ENCODE results near the gene HS1BP3. TPM values are rescaled to one million over a fixed set of nuclear protein-coding genes. Genes with fewer than 3 reads are reported as not detected.

Gene HS1BP3
- total RNA-seq, 2 experiments from 2014 or later: 12.8 to 12.9 TPM

DNA sequence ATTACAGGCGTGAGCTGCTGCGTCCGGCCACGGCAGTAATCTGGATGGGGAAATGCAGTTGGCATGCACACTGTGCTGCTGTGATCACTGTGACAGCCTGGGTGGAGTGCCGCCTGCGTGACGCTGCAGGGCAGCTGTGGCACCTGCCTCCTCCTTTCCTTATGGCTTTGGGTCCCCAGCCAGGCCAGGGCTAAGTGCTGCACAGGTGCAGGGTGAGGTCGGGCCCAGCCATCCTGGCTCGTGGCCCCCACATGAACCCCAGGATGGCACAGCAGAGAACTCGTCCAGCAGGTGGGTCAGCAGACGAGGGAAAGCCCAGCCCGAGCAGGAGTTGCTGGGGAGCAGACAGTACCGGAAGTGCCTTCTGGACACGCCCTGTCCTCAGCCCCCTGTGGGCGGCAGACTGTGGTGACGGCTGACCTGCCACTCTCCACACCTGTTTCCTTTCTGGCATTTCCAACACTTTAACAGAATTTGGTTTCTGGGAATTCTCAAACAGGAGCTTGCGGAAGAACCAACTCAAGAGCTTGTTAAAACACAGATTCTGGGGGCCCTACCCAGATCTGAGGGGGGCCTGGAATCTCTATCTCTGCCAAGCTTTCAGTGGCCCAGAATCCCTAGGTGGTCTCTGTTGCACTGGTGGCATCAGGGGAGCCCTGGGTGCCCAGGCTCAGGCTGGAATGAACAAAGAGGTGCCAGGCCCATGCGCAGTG lies 16.9 kb downstream of the HS1BP3 start:
- Mint-ChIP-seq H3K4me3 (no peak overlapping the region), H3K9me3 (ENCODE audit: low read depth) (no peaks in the 10 kb centered on the region), H3K36me3 (no peaks in the 10 kb centered on the region), H3K27ac (no peak overlapping the region), H3K27me3 (no peaks in the 10 kb centered on the region), H3K4me1 (peaks cover 8% of the 10 kb centered on the region)
- DNase-seq (no peak), ATAC-seq (no peak)
- CTCF ChIA-PET: interaction anchor here (0.9 to 6.4 kb wide), 12 partner anchors 9 to 315 kb away, joined by 3 to 34 read pairs (median 8); partner anchors contain the start of genes HS1BP3 and RHOB

DNA sequence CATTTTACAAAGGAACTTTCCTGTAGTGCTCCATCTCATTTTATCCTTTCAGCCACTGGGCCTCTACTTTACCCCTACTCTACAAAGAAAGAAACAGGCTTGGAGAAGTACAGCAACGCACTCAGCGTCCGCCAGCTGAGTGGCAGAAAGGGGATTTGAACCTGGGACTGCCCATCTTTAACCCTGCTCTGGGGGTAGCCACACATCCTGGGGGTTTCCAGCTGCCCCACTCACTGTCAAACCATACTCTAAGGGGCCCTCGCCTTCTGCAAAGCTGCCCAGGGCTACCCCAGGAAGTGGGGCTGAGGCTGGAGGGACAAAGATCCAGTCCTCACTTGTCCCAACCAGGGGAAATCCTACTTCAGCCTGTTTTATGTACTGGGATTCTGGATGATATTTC lies 17.9 kb downstream of the HS1BP3 start:
- H3K27me3 Mint-ChIP-seq: no peaks in the 10 kb centered on the region
- no peaks in the 10 kb centered on the region for H3K36me3 Mint-ChIP-seq
- H3K27ac Mint-ChIP-seq: no peak overlapping the region
- peaks cover 8% of the 10 kb centered on the region for H3K4me1 Mint-ChIP-seq
- no peak for DNase-seq
- H3K4me3 Mint-ChIP-seq: no peak overlapping the region
- CTCF ChIA-PET: interaction anchor here (1.0 to 6.4 kb wide), 6 partner anchors 9 to 222 kb away, joined by 3 to 34 read pairs (median 13); partner anchors contain the start of gene RHOB
- ATAC-seq: no peak
- no peaks in the 10 kb centered on the region for H3K9me3 Mint-ChIP-seq (ENCODE audit: low read depth)

DNA sequence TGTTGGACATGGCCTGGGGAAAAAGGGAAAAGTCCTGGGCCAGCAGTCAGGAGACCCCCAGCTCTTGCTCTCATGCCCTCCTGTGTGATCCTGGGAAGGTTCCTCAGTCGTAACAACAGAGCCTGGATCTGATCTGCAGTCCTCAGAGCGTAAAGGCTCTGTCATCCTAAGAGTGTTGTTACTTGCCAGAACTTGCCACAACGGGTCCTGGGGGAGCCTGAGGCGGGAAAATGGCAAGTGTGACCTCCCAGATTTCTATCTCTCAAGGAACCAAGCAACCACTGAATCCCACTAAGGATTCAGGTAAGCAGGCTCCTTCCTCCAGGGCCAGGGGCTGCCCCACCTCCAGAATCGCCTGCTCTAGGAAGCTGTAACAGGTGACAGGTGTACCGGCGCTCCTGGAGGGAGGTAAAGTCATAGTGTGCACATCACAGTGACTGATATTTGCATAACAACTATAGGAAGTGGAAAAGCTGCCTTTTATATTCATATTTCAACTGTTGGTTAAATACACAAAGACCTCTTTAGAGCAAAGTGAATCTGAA lies 18.4 kb downstream of the HS1BP3 start:
- DNase-seq (no peak), ATAC-seq (no peak)
- Mint-ChIP-seq H3K9me3 (ENCODE audit: low read depth) (no peaks in the 10 kb centered on the region), H3K36me3 (no peaks in the 10 kb centered on the region), H3K27ac (no peak overlapping the region), H3K4me1 (peaks cover 8% of the 10 kb centered on the region), H3K27me3 (no peaks in the 10 kb centered on the region), H3K4me3 (no peak overlapping the region)
- CTCF ChIA-PET: interaction anchor here (1.0 to 6.4 kb wide), 4 partner anchors 10 to 191 kb away, joined by 3 to 34 read pairs (median 14); partner anchors contain the start of gene RHOB

DNA sequence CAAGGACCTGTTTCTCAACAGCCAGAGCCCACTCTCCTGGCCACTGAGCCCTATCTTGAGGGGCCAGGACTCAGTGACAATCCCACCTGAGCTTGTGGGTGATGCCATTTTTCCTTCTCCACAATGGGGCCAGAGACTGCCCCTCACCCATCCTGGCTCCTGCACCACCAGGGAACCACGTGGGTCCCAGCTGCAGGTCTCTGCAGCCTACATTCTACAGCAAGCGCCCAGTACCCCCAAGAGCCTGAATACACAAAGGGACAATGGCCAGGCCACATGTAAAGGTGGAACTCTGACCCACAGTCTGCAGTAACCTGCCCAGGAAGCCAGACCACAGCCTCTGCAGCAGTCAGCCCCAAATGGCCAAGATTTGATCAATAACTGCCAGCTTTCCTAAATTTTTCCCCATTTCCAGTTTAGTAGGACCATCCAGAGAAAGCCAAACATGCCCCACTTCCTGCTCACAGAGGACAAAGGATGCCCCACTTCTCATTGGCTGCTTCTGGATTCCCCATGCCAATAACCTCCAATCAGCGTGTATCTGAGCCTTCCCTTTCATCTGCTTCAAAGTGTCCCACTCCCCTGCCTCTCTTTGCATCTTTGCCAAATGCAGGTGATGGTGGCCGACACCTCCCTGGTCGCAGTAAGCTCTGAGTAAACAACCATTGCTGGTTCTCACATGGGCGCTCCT lies 19.1 kb downstream of the HS1BP3 start:
- H3K4me1 Mint-ChIP-seq: peaks cover 8% of the 10 kb centered on the region
- DNase-seq (no peak), ATAC-seq (no peak)
- H3K27ac Mint-ChIP-seq: no peak overlapping the region
- CTCF ChIA-PET: interaction anchor here (0.6 to 6.4 kb wide), 4 partner anchors 10 to 356 kb away, joined by 3 to 34 read pairs (median 6); partner anchors contain the start of gene RHOB
- no peak overlapping the region for H3K4me3 Mint-ChIP-seq
- no peaks in the 10 kb centered on the region for H3K27me3 Mint-ChIP-seq
- no peaks in the 10 kb centered on the region for H3K9me3 Mint-ChIP-seq (ENCODE audit: low read depth)
- H3K36me3 Mint-ChIP-seq: no peaks in the 10 kb centered on the region

DNA sequence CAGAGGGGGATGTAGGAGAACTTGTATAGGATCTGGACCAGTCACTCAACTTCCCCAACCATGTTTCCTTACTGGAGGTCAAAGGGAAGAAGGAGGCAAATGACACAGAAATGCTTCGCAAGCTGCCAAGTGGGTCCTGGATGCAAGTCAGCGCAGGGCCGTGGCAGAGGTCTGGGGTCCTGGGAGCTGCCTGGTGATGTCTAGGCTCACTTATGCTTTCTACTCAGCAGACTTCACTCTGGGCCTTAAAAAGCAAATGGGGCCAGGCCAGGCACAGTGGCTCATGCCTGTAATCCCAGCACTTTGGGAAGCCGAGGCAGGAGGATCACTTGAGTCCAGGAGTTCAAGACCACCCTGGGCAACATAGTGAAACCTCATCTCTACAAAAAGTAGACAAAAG lies 19.9 kb downstream of the HS1BP3 start:
- H3K9me3 Mint-ChIP-seq (ENCODE audit: low read depth): no peaks in the 10 kb centered on the region
- DNase-seq: no peak
- no peak for ATAC-seq
- no peak overlapping the region for H3K27ac Mint-ChIP-seq
- no peaks in the 10 kb centered on the region for H3K27me3 Mint-ChIP-seq
- no peak overlapping the region for H3K4me3 Mint-ChIP-seq
- CTCF ChIA-PET: interaction anchor here (1.0 kb wide), 1 partner anchor 20 kb away, joined by 3 read pairs; the partner anchor contains the start of gene HS1BP3
- peaks cover 8% of the 10 kb centered on the region for H3K4me1 Mint-ChIP-seq
- H3K36me3 Mint-ChIP-seq: no peaks in the 10 kb centered on the region

DNA sequence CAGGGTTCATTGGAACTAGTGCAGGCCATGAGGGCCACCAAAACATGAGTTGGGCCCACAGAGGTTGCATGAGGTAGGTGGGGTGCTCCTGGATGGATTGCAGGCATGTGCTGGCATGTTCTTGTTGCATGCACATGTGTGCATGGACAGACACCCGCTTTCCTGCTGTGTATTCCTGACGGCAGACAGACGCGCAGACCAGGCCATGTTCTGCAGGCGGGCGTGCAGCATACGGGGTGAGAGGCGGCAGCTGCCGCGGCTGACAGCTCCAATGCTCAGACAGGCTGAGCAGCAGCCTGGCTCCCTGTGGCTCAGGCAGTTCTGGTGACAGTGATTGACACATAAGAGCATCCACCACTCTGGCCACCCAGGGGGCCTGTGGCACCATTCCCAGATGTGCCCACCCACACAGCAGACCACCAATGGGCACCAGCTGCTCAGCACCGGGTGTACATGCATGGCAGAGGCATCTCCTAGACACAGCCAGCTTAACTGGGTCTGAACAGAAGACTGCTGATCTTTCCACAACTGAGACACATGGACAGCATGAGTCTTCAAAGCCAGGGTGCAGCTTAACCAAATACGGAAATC lies 21.2 kb downstream of the HS1BP3 start:
- H3K27ac Mint-ChIP-seq: no peak overlapping the region
- DNase-seq (no peak), ATAC-seq (no peak)
- H3K4me3 Mint-ChIP-seq: no peak overlapping the region
- H3K9me3 Mint-ChIP-seq (ENCODE audit: low read depth): no peaks in the 10 kb centered on the region
- H3K4me1 Mint-ChIP-seq: peaks cover 8% of the 10 kb centered on the region
- H3K27me3 Mint-ChIP-seq: no peaks in the 10 kb centered on the region
- no peaks in the 10 kb centered on the region for H3K36me3 Mint-ChIP-seq
- CTCF ChIA-PET: no interaction called here

DNA sequence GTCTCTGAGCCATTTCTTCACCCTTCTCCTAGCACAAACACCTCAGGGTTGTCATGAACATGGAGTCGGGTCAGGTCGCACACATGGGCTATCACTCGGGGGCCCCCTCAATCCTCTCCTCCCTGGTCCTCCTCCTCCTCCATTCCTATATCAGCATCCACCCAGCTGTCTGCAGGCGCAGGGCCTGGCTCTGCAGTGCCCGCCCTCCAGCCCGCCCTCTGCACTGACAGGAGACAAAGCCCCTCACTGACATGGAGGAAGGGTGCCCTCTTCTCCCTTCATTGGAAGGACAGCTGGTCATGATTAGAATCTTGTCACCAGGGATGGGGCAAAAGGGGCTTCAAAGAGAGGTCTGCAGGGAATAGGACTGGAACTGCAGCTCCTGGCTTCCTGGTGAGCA lies 21.7 kb downstream of the HS1BP3 start:
- H3K4me3 Mint-ChIP-seq: no peak overlapping the region
- no peak for DNase-seq
- H3K27me3 Mint-ChIP-seq: no peaks in the 10 kb centered on the region
- no peaks in the 10 kb centered on the region for H3K36me3 Mint-ChIP-seq
- H3K27ac Mint-ChIP-seq: no peak overlapping the region
- no peak for ATAC-seq
- no peaks in the 10 kb centered on the region for H3K9me3 Mint-ChIP-seq (ENCODE audit: low read depth)
- CTCF ChIA-PET: no interaction called here
- H3K4me1 Mint-ChIP-seq: peaks cover 8% of the 10 kb centered on the region

DNA sequence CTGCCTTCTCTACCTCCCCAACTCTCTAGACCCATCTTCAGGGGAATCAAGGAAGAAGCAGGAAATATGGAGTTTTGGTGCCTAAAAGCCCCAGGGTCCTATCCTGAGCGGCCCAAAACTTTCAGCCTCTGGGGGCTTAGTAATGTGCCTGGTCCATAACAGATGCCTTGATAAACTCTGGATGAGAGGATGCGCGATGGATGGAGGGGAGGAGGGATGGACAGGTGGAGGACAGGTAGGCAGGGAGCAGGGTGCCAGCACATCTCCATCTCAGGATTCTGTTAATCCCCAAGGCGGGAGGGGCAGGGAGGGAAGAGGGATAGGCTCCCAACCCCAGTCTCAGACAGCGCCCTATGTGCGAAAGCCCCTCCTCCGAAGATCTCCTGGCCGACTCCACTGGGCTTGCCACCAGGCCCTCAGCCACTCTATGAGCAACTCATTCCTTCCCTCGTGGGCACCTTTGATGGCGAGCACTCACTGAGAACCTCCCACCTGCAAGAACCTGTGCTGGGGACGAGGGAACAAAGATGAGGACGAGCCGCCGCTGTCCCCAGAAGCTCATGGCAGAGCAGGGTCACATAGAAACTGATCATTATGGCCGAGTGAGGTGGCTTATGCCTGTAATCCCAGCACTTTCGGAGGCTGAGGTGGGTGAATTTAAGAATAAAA lies 23.1 kb downstream of the HS1BP3 start:
- H3K4me3 Mint-ChIP-seq: no peak overlapping the region
- CTCF ChIA-PET: no interaction called here
- ATAC-seq (no peak), DNase-seq (no peak)
- no peaks in the 10 kb centered on the region for H3K9me3 Mint-ChIP-seq (ENCODE audit: low read depth)
- no peak overlapping the region for H3K27ac Mint-ChIP-seq
- H3K36me3 Mint-ChIP-seq: no peaks in the 10 kb centered on the region
- H3K4me1 Mint-ChIP-seq: peaks cover under 1% of the 10 kb centered on the region
- H3K27me3 Mint-ChIP-seq: no peaks in the 10 kb centered on the region

DNA sequence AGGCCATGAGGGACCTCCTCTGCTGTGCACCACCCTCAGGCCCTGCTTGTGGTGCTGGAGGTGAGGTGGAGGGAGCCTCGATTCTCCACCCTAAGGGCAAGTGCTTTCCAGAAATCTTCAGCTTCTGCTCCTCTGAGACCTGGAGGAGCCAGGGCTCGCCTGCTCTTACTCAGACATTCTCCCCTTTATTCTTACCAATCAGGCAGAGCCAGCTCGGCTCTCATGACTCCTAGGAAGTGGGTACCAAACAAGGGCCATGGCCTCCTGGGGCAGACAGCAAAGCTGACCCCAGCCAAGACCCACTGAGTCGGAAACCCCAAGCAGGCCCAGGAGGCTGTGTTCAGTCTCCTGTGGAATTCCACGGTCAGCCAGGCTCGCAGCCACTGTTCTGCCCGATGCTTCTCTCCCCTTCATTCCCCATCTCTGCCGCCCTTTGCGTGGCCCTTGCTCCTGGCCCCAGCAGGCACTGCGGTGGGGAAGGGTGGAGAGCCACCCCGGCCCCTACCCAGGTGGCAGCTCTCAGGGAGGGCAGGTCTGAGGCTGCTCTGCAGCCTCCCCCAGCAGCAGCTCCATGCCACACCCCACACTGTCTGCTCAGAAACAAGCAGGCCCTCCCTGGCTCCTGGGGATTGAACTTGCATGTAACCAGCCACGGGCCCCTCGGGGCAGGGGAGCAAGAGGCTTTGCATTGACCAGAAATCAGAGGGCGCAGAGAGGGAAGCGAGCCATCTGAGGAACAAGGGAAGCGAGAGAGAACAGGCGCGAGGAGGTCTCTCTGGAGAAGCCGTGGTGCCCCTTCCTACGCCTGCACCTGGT lies 24.0 kb downstream of the HS1BP3 start:
- H3K4me1 Mint-ChIP-seq: no peaks in the 10 kb centered on the region
- ATAC-seq (no peak), DNase-seq (no peak)
- H3K9me3 Mint-ChIP-seq (ENCODE audit: low read depth): no peaks in the 10 kb centered on the region
- no peaks in the 10 kb centered on the region for H3K36me3 Mint-ChIP-seq
- no peak overlapping the region for H3K27ac Mint-ChIP-seq
- CTCF ChIA-PET: interaction anchor here (0.9 kb wide), 1 partner anchor 15 kb away, joined by 4 read pairs; no protein-coding TSS in a partner anchor
- no peak overlapping the region for H3K4me3 Mint-ChIP-seq
- H3K27me3 Mint-ChIP-seq: no peaks in the 10 kb centered on the region

DNA sequence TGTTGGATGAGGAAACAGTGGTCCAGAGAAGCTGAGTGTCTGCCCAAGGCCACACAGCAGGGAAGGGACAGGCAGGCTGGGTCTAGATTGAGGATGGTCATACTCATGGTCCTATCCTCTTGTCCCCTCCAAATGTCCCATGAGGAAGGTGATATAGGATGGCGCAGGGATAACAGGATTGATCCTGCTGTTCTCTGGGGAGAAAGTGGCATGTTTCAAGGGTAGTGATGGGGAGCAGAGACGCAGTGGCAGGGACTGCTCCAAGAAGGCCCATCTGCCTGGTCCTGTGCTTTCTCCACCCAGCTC lies 24.6 kb downstream of the HS1BP3 start:
- no peaks in the 10 kb centered on the region for H3K4me1 Mint-ChIP-seq
- CTCF ChIA-PET: interaction anchor here (0.9 kb wide), 1 partner anchor 16 kb away, joined by 4 read pairs; no protein-coding TSS in a partner anchor

DNA sequence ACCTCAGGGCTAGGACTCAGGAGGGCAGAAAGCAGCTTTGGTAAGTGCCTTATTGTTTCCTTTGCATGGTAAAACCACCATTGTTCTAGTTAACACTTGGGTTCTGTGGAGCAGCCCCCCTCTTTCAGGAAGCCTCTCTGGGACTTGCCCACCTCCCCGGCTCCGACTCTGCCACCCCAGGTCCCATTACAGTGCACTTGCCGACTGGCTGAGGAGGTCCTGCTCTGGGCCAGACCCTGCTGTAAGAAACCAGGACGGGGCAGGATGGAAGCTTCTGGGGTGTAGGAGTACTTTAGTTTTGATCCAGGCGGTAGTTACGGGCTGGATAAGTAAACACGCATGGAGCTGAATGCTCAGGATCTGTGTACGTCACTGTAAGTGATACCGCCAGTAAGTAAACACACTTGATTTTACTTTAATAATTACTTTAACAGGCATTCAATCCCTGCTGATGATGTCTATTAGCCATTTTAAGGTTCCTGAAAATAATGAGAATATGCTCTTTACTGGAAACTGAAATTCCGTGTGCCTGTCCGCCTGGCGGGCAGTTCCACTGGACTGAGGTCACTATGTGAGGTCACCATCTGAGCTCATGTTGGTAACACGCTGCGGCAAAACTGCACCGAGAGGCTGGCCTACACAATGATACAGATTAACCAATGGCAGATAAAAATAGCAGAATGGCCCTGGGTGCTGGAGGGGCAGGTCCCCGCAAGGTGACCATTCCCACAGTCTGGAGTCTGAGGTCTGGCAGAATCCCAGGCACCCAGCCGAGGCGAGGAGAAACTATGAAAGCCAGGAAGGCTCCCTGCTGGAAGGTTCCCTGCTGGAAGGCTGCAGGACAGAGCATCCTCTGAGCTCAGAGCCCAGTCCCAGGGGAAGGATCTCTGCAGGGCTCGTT lies 25.2 kb downstream of the HS1BP3 start:
- DNase-seq (no peak), ATAC-seq (no peak)
- no peak overlapping the region for H3K4me3 Mint-ChIP-seq
- H3K9me3 Mint-ChIP-seq (ENCODE audit: low read depth): no peaks in the 10 kb centered on the region
- CTCF ChIA-PET: interaction anchor here (0.9 kb wide), 1 partner anchor 17 kb away, joined by 4 read pairs; no protein-coding TSS in a partner anchor
- no peaks in the 10 kb centered on the region for H3K27me3 Mint-ChIP-seq
- no peaks in the 10 kb centered on the region for H3K4me1 Mint-ChIP-seq
- no peaks in the 10 kb centered on the region for H3K36me3 Mint-ChIP-seq
- H3K27ac Mint-ChIP-seq: no peak overlapping the region

More for the DNA sequence above, 24.6 kb downstream of the HS1BP3 start:
- Mint-ChIP-seq H3K27me3 (no peaks in the 10 kb centered on the region), H3K27ac (no peak overlapping the region), H3K9me3 (ENCODE audit: low read depth) (no peaks in the 10 kb centered on the region), H3K36me3 (no peaks in the 10 kb centered on the region), H3K4me3 (no peak overlapping the region)
- ATAC-seq (no peak), DNase-seq (no peak)
